Muscle of arm (tissue), 14 donors: ENCODE results near the gene CNGA4. TPM values are rescaled to one million over a fixed set of nuclear protein-coding genes. Genes with fewer than 3 reads are reported as not detected.

Experiments
- DNase-seq: peaks from one replicate; pipeline ENCODE4 v3.0.0-alpha.2; 2013
- long read RNA-seq, 11 donors: transcript quantifications; one replicate each; lab custom pipeline, GENCODE V29; 2026
- polyA plus RNA-seq, 12 donors: library from polyadenylated mRNA; unstranded; fragments of 120-200 nt; gene quantifications; one replicate each; pipeline ENCODE4 v1.2.1, GENCODE V29; 2013; ENCODE audit not compliant: insufficient read length in 12 of 12

The CNGA4 gene
- polyA plus RNA-seq: under 1 TPM in 7 of 12 donors, not detected in 5; 0.10 to 0.36 (median 0.16) TPM
- long read RNA-seq, donor 1: 0 reads
- long read RNA-seq, donor 2: 0 reads
- long read RNA-seq, donor 3: 0 reads
- long read RNA-seq, donor 4: 0 reads
- long read RNA-seq, donor 5: 0 reads
- long read RNA-seq, donor 6: 0 reads
- long read RNA-seq, donor 7: 0 reads
- long read RNA-seq, donor 8: 0 reads
- long read RNA-seq, donor 9: 0 reads
- long read RNA-seq, donor 10: 0 reads
- long read RNA-seq, donor 11: 0 reads

- no peak for DNase-seq
Observed at GRCh38 chr11:6238902-6239301, at the start of gene CNGA4. CNGA4 (plus strand) TSS chr11:6239089; CDS start chr11:6239207, 118 bp downstream.

GRCh38 chr11:6191742-6192141 is 47.1 kb upstream of the CNGA4 start:
- no peak for DNase-seq

DNA sequence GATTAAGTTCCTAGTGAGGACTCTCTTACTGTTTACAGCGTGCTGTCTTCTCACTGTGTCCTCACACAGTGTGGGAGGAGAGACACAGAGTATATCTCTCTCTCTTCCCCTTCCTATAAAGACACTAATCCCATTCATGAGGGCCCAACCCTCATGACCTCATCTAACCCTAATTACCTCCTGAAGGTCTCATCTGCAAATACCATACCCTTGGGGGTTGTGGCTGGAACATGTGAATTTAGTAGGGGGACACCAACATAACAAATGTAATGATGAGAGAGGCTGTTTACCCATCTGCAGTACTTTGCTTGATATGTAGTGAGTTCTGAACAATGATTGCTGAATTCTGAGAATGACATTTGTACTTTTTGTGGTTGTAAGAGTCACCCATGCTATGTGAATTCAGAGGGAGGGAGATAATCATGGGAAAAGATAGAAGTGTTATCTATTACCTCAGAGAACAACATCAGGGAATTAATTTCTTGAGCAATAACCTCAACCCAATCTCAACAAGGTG is 44.8 kb upstream of the CNGA4 start:
- no peak for DNase-seq

DNA sequence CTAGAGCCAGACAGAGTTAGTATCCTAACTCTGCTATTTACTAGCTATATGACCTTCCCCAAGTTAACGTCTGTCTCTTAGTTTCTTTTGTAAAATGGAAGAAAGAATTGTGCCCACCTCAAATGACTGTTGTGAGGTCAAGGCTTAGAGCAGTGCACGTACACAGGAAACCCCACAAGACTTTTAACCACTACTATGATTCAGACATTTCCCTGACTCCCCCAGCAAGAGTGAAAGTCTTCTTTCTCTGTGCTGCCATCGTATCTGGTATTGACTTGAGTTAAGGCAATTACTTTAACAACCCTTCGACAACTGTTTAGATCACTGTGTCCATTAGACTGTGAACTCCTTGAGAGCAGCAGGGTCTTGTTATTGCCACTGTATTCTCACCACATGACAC is 42.5 kb upstream of the CNGA4 start:
- no peak for DNase-seq

DNA sequence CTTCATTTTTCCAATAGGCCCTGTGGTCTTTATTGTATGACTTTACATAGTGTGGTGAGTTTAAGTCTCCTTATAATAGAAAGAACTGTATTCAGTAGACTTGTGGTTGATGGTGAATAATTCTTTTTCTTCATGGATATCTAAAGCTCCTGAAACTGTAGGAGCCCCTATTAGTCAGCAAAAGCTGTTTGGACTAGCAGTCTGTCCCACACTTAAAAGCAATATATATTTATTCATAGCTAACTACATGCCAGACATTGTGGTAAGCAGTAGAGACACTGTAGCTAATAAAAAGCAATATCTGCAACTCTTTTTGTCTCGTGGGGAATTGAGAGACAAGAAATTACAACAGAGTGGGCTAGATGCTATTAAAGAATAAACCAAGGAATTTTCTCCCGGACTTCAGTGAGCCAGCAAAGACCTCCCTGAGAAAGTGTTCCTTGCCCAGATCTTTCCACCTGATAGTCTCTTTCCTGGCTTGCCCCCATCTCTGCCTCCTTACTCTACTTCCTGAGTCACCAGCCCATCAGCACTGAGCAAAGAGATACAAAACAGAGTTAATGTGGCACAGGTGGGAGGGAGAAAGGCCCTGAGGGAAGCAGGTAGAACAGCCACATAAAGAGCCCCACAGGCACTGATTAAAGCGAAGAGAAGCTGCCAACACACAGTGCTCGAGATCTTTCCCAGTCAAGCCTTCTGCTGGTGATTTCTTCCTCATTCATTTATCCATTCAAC is 41.3 kb upstream of the CNGA4 start:
- DNase-seq: no peak

DNA sequence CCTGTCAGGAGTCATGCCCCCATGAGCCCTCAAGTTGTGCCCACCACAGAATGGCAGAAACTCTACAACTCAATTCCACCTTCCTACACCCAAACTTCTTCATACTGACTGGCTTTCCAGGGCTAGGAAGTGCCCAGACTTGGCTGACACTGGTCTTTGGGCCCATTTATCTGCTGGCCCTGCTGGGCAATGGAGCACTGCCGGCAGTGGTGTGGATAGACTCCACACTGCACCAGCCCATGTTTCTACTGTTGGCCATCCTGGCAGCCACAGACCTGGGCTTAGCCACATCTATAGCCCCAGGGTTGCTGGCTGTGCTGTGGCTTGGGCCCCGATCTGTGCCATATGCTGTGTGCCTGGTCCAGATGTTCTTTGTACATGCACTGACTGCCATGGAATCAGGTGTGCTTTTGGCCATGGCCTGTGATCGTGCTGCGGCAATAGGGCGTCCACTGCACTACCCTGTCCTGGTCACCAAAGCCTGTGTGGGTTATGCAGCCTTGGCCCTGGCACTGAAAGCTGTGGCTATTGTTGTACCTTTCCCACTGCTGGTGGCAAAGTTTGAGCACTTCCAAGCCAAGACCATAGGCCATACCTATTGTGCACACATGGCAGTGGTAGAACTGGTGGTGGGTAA is 39.6 kb upstream of the CNGA4 start, which contains the start of gene OR52W1:
TSS of gene OR52W1 (plus strand) at position 51 of the 637 bp plus-strand sequence. CDS start at position 51, 0 bp downstream.
- no peak for DNase-seq

- peak; percentile 4 for DNase-seq
Observed at GRCh38 chr11:6200975-6201374, 37.9 kb upstream of the CNGA4 start.

GRCh38 chr11:6201481-6201880 is 37.4 kb upstream of the CNGA4 start:
- DNase-seq: no peak

DNA sequence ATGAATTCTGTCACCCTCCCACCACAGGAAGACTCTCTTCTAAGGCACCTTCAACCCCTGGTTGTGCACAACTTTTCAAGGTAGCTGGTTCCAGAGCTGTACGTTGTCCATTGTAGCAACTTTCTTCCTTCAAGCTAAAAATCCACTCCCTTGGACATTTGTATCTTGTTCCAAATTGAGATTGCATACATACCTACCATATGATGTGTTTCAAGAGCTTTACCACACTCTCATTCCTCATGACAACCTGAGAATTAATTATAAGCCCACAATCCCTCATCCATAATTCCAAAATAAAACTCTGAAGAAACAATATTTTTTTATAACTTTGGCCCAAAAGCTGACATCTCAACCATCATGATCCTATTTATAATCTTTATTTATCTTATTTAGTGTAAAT is 36.8 kb upstream of the CNGA4 start:
- no peak for DNase-seq

GRCh38 chr11:6203327-6203726 is 35.6 kb upstream of the CNGA4 start:
- DNase-seq: no peak

DNA sequence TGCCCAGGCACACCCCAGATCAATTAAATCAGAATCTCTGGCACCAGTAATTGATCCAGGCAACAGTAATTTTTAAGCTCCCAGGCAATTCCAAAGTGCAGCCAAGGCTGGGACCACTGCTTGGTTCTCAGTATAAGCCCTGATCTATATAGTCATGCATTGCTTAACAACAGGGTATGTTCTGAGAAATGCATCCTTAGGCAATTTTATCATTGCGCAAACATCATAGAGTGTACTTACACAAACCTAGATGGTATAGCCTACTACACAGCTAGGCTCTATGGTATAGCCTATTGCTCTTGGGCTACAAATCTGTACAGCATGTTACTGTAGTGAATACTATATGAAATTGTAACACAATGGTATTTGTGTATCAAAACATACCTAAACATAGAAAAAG is 34.2 kb upstream of the CNGA4 start:
- no peak for DNase-seq

DNA sequence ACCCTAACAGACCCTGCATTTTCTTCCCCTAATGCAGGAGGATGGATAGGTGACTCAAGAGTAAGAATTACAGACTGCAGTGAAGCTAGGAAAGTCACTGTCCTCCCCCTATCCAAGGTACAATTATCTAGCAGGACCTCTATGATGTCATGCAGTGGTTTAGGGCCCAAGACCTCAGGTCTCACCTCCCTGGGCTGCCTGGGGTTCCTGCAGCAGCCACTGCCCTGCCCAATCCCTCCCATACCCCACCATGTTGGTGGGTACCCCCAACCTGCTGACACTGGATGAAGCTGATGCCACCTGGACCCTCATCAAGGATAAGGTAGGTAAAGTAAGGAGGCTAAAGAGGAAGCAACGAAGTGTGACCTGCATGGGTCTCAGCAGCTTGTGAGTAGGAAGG is 33.5 kb upstream of the CNGA4 start, which contains the start of gene C11orf42:
TSS of gene C11orf42 (plus strand) at position 192 of the 400 bp plus-strand sequence. CDS start at position 251, 59 bp downstream.
- no peak for DNase-seq

DNA sequence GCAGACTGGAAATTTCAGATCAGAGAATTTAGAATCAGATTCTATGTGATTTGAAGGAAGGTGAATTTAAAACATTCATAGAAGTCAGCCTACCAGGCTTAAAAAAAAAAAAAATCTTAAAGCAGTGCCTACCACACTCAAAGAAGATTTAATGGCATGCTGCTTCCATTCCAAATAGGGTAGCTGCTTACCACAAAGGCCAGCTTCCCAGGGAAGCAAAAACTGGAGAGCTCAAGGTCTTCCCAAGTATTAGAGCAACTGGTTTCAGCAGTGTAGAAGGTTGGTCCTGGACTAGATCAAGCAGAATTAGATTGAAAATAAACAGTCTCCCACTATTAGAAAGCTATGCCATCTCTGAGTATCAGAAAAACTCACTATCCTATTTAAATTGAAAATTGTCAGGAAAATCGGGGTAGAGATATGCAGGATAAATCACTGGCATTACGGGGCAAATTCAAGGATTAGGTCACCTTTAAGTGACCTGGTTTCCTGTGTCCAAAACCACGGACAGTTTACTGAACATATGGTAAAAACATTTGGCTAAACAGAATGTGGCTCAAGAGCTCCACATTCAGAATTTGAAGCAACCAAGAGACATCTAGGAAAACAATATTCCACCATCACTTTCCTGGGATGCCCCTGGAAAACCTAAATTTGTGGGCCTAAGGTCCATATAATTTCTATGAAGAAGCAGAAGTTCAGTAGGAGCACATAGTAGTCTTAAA is 32.3 kb upstream of the CNGA4 start:
- DNase-seq: no peak

GRCh38 chr11:6209801-6210200 is 29.1 kb upstream of the CNGA4 start:
- no peak for DNase-seq

DNA sequence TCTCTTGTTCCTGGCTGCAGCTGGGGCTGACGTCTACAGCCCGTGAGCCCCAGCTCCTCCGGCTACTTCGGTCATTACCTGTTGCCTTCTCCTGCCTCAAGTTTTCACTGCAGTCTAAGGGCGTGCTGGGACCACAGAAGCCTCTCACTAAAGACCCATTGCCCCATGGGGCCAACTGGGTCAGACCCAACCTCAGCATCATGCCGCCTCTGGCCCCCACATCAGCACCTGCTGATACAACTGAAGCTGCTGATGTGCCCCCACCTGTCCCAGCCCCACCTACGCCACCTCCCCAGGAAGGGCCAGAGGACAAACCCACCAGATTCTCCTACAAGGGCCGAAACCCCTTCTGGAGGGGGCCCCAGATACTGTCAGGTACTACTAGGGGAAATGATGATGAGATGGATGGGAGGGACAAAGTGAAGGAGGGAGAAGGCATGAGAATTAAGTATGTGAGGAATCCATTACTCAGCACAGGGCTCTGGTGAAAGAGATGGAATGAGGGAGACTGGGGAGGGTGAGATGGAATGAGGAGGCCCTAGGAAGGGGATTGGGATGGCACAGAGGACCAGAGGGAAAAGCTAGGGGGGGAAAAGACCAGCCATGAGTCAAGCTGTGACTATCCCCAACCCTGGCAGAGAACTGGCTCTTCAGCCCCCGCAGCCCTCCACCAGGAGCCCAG is 28.5 kb upstream of the CNGA4 start:
- DNase-seq: no peak

GRCh38 chr11:6214530-6214929 is 24.4 kb upstream of the CNGA4 start:
- DNase-seq: no peak

DNA sequence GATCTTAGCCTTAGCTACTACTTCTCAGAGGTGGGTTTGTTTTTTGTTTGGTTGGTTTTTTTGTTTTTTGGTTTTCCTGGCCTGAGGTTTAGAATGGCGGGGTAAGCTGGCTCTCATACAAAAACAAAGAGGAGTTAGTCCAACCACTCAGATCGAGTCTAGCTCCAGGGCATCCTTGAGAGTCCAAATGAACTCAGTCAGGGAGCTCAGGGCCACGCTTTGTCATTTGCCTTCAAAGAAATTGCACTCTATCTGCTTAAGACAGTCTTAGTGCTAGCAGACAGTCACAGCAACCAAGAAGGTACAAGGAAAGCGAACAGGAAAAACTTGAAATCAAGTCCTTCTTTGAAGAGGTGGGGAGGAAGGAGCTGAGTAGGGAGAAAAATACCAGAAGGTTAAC is 22.4 kb upstream of the CNGA4 start:
- DNase-seq: no peak

GRCh38 chr11:6217722-6218121 is 21.2 kb upstream of the CNGA4 start:
- DNase-seq: no peak

DNA sequence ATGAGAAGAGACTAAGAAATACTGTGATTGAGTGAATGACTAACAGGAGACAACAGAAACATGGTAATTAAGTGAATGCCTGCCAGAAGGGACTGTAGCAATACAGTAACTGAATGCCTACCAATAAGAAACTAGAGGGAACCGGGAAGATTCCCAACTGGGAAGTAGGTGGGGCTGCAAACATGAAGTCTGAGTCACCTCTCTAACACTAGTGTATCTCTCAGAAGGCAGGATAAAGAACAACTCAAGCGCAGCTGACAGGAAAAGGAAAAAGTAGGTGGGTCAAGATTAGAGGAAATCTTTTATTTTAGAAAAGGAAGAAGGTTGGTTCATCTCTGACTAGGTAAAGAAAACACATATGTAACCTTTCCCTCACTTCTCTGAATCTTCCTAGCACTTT is 19.5 kb upstream of the CNGA4 start:
- no peak for DNase-seq

DNA sequence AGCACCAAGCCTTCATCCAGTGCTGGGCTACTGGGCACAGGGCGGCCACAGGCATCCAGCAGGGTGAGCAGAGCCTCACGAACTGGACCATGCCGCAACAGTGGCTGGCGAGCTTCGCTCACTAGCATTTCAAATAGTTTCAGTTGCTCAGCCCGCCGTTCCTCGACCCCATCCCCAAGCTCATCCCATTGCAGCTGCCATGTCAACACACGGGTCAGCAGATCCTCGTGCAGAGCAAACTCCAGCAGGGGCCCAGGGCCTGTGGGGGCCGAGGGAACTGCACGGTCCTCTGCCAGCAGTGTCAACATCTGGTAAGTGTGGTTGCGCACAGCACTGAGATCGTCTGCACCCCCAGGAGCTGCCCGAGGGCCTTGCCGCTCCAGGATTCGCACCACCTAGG is 15.0 kb upstream of the CNGA4 start:
- DNase-seq: no peak

DNA sequence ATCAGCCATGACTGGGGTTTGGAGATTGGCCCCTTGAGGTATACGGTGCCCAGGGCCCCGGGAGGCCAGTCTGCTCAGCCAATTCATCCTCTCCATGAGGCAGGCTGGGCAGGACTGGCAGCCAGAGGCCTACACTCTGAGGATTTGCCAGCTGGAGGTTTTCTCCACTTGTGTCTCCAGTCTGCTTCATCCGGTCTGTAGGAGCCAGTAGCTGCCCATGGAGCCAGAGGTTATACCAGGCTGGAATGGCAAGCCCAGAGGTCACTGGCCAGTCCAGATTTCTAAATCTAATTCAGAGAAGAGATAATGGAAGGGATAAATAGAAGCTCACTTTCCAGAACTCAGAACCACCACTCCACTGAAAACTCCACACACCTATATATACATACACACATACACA is 14.5 kb upstream of the CNGA4 start:
- no peak for DNase-seq
